GM21786 (cell line): ENCODE results near the gene CHKB.

Experiments used
- ATAC-seq: cut with Tn5 transposase; IDR thresholded peaks from one replicate; pipeline ENCODE4 v1.9.1; 2021; ENCODE audit not compliant: unreplicated experiment

Gene CHKB

DNA sequence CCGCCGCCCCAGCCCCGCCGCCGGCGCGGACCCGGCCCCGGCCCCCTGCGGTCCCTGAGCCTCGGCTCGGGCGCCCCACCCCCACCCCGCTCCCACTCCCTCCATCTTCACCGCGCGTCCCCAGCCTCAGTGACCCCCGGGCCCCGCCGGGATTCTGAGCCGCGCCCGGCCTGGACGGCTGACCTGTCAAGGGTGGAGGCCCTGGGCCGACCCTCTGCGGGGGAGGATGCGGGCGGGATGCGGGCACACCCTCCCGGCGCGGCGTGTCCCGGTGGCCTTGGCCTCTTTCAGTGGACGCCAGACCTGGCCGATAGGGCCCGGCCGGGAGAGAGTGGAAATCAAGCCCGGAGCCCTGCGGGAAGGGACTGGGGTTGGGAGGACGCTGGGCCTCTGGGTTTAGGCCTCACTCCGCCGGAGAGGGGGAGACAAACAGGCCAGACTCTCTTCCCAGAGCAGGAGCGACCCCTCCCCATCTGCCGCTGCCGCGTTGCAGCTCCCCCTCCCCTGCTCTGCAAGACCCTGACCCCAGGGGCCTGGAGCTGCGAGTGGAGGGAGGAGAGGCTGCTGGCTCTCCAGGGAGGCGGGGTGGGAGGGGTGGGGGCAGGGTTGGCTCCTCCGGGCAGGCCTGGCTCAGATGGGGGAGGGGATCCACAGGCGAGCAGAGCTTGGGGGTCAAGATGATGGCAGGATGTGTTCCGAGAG, 18.5 kb upstream of the CHKB start:
- ATAC-seq, result no peak

DNA sequence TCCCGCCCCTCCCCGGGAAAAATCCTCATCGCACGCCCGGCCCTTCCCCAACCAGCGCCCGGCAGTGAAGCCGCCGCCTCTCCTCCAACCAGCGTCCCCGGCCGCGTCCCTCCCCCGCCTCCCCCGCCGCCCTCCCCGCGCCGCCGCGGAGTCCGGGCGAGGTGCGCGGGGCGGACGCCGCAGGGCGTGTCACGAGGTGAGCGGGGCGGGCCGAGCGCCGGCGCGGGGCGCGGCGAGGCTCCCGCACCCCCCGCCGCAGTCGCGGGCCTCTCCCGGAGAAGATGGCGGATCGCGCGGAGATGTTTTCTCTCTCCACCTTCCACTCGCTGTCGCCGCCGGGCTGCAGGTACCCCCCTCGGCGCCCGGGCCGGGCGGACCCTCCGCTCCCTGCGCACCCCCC, 17.9 kb upstream of the CHKB start, which contains the start of gene MAPK8IP2:
Gene MAPK8IP2 (plus strand): TSS at position 256 of the 400 bp plus-strand sequence. CDS start 26 bp downstream, at position 282.
- ATAC-seq, result no peak

DNA sequence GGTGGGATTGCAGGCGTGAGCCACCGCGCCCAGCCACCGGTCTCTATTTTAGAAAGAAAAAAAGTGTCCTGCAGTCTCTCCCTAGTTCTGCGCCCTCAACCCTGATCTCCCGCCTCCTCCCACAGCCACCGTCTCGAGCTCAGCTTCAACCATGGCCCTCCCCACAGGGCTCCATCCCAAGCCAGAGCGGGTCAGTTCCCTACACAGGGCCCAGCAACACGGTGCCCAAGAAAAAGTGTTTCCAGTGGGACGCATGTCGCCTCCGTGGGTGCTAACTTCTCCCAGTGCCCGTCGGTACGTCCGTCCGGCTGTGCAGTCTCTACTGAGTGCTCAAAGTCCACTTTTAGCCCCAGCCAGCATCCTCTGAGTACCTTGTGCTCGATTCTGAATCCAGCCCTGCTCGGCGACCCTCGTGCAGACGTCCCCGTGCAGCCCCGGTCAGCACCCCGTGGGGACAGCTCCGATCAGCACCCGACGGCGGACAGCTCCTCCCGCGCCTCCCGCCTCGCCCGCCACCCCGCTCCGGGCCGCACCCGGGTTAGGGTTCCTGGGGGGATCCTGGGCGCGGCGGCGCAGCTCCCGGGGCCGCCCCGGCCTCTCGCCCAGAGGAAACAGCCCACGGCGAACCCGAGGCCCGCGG, 17.3 kb upstream of the CHKB start:
- no peak for ATAC-seq

DNA sequence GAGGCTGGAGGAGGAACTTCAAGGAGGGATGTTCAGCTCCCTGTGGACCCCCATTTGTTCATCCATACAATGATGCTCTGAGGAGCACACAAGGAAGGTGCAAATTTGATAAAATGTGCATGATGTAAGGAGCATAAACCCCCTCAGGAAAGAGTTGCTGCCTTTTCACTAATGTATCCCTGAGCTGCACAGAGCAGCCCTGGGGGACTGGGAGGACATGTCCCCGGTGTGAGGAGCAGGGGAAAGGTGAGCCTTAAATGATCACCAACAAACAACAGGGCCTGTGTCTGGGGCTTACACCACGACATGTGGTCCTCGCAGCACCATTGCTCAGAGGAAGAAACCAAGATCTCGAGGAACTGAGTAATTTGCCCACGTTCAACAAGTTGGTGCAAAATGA, 14.4 kb upstream of the CHKB start:
- ATAC-seq, result no peak

DNA sequence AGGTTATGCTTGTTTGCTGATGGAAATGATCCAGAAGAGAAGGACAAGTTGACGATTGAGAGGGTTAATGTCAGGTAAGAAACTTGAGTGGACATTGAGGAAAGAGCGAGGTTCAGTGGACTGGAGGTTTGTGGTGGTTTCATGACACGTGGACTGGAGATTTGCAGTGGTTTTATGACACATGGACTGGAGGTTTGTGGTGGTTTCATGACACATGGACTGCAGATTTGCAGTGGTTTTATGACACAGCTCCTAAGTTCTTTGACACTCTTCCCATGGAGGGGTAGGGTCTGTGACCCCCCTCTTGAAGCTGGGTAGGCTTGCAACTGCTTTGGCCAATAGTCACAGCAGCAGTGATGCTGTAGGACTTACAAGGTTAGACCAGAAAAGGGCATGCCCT, 12.5 kb upstream of the CHKB start:
- no peak for ATAC-seq

DNA sequence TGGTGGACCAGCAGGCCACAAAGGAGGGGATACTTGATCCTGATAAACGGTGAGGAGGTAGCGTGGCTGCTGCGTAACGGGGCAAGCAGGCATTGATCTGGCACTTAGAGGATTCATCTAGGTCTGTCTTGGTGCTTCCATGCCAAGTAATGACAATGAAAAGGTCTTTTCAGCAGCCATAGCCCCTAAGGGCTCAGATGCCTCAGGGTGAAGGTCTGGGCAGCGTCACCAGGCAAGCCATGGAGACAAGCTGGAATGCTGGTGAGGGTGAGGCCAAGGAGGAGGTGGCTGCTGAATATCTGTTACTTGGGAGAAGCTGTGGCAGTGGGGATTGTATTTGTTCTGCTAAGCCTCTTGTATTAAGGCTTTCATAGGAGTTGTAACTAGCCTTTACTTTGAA, 4.8 kb upstream of the CHKB start:
- ATAC-seq, result no peak

DNA sequence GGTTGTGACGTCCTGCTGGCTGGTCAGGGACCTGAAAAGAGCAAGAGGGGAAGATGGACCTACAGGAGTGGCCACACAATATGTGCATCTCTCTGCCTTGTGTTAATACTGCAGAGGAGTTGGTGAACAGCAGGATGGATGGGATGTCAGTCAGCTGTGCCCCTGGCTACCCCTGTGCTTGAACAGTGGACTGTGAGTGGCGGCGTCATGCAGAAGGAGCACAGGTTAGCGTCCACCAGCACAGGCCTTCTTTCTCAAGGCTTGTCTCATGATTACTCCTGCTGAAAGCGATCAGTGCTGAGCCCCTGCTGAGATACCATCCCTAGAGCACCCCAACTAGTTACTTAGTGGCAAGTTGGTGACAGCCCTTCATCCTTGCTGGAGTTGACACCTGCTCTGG, 3.8 kb upstream of the CHKB start:
- no peak for ATAC-seq

DNA sequence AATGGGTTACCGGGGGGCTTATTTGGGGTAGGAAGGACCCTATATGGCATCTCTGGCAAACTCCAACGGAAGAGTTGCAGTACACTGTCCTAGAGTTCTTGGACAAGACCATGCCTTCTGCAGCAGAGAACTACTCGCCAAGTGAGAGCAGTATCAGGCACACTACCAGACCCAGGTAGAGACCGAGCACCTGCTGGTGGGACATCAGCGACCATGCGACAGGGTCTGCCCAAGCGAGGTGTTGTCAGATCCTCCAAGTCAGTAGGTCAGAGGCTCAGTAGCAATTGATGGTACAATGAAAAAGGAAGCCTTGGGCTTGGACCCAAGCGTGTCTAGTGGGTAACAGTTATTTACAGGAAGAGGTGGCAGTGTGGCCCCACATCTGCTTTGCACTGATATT, 3.1 kb upstream of the CHKB start:
- no peak for ATAC-seq

DNA sequence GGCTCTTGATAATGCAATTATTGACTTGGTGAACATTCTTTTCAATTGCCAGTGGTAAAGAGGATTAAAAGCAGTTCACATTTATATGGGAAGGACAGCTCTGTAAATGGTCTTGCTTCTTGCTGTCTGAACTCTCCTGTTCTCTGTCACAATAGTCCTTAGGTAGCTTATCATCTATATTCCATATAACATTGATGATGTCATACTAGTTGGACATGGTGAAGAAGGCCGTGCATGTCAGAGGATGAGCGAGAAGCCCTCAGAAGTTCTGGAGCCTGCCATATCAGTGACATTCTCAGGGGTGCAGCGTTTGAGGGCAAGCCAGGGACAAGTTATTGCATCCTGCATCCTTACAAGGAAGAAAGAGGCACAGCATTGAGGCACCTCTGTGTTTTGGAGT, 2.6 kb upstream of the CHKB start:
- no peak for ATAC-seq

DNA sequence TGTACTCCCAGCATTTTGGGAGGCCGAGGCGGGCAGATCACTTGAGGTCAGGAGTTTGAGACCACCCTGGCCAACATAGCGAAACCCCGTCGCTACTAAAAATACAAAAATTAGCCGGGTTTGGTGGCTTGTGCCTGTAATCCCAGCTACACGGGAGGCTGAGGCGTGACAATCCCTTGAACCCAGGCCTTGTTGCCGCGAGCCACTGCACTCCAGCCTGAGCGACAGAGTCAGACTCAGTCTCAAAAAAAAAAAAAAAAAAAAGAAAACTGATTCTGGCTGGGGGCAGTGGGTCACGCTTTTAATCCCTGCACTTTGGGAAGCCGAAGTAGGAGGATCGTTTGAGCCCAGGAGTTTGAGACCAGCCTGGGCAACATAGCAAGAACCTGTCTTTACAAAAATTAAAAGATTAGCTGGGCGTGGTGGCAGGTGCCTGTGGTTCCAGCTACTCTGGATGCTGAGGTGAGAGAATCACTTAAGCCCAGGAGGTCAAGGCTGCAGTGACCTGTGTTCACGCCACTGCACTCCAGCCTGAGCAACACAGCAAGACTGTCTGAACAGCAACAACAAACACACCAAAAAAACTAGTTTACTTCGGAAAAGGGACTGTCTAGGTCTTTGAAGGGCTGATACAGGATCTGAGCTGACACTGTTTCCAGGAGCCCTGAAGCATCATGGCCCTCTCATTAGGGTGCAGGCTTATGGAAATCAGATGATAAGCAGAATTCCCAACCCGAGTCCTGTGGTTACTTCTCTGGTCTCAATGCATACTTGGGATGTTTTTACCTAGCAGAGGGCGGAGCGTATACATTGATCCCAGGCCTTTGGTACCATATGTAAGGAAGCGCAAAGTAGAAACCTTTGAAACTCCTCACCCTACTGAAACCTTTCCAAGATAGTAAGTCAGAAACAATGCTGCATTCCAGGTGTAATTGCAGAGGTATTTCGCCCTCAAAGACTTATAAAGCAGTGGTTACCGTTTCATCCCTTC, 1.8 kb upstream of the CHKB start:
- no peak for ATAC-seq

DNA sequence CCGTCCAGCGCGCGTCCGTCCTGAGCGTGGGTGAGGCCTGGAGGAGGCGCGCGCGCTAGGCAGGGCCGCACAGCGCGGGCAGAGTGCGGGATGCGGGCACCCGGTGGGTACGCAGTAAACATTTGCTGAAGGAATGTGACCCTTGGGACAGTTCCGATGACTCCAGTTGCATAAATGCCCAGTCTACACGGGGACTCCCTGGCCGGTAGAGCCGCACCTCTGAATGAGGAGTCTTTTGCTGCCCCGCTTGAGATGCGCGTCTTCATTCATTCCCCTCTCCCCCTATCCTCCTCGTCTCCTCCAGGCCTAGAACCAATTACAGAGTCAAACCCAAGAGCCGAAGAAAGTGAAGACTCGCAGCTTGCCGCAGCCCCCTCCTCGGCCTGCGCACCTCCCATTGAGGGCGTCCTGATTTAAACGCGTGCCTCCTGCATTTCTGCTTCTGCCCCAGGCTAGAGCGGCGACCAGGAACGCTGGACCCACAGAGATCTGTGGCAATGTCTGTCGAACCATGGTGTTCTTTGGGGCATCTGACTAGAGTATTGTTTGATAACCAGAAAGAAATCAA, 729 bp upstream of the CHKB start:
- ATAC-seq, result peak; percentile 16

DNA sequence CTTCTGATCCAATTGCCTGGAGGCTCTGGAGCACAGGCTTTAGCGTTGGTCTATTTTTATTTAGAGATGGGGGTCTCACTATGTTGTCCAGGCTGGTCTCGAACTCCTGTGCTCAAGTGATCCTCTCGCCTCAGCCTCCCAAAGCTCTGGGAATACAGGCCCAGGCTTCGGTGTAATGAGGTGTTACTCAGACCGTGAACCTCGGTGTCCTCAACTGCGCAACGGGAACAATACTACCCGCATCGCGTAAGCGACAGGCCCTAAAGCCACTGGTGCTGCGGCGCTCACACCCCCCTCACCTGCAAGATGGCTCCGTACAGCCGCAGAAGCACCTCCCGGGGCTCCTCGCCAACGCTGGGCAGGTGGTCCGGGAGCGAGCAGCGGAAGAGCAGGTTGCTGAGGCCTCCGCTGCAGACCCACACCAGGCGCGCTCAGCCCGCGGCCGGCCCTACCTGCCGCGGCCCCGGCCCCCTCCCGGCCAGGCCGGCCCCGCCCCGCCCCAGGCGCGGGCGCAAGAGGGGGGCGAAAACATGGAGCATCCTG, 628 bp downstream of the CHKB start:
- ATAC-seq, result no peak

DNA sequence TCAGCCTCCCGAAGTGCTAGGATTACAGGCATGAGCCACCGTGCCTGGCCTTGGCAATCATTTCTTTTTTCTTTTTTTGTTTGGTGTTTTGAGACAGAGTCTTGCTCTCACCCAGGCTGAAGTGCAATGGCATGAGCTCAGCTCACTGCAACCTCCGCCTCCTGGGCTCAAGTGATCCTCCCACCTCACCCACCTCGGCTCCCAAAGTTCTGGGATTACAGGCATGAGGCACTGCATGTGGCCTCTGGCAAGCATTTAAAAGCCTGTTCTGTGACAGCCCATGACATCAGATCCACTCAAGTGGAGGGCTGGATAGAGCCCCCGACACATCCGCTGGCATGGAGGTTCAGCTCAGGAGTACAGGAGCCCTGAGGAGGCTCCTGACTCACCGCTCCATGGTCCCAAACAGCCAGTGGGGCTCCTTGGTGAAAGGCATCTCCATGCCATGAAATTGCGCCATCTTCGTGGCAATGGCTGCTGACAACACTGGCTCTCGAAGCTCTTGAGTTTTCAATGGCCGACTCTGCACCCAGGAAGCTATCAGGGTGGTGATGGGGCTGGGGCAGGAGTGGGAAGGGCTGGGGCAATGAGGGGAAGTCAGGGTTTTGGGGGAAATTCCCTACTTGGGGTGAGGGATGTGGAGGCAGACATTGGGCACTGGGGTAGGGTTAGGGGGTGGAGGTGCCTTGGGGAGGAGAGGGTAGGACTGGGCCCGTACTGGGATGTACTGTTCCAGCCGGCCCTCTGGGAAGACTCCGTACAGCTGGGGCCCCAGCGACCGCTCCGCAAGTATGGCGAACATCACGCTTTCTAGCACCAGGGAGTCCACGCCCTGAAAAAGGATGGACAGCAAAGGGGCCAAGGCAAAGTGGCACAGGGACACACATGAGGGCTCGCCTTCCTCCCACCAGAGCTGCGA, 1.4 kb downstream of the CHKB start:
- no peak for ATAC-seq

DNA sequence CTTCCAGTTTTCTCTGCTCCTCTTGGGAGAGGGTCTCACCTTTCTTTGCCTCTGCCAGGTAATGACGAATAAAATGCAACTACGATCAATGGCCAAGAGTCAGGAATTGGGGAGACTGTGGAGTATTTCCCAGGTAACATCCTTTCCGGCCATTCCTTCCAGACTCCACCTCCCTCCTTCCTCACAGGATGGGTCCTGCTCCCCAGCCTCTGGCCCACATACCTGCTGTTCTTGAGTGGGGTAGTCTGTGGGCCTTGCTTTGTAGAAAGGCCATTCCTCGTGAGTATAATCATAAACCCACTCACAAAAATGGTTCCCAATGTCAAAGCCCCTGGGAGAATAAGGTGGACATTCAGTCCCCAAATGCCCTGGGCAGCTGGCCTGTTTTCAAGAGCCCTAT, 2.9 kb downstream of the CHKB start:
- no peak for ATAC-seq

DNA sequence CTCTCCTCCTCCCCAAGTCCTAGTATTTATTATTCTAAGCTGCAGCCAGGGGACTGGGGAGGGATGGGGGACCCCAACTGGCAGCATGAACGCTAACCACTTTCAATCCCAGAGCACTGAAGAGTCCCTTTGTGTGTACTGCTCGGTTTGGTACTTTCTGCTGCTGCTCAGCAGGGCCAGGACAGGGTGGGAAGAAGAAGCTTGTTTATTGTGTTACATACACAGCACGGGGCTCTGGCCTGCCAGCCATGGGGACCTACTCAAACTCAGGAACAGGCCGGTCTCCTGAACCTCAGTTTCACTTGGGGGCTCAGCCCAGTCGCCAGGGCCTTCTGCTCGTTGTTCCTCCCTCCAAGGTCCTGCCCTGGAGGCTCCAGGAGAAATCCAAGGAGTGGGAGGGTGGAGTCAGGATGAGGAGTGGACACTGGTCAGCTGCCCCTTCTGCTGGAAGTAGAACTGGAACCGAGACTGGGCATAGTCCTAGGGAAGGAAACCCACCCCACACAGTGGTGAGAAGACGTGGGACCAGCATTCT, 3.8 kb downstream of the CHKB start:
- ATAC-seq, result no peak

DNA sequence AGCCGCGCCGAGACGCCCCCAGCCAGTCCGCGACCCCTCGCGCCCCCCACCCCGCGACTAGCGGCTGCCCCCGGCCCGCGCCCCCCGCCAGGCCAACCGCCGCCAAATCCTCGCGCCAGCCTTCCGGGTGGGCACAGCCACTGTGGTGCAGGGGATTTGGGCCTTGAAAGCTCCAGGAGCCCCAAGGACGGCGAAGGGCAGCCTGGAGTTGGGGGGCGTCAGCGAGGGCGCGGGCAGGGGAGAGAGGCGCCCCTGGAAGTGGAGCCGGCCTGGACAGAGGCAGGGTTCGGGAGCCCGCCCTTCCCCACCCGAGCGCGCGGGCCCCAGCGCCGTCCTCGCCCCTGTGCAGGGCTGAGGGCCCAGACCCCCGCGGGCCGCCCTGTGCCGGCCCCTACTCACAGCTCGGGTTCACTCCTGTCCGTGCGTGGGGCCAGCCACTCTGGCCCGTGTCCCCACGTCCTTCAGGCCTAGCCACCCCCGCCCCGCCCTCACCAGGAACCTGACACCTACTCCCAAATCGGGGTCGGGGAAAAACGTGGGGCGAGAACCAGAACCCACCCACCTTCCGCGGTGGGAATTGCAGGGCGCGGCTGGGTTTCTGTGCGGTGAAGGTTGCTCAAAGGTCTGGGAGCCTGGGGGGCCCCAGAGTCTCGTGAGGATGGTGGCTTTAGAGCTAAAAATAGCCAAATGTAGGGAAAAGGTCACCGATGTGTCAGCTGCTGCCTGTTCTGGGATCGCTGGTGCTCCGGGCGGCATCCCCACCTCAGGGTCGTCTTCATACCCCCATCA, 4.5 kb downstream of the CHKB start, which contains the start of gene CPT1B:
Gene CPT1B (minus strand): TSS at position 441 of the 789 bp plus-strand sequence. CDS start 512 bp downstream, outside the sequence.
- no peak for ATAC-seq

DNA sequence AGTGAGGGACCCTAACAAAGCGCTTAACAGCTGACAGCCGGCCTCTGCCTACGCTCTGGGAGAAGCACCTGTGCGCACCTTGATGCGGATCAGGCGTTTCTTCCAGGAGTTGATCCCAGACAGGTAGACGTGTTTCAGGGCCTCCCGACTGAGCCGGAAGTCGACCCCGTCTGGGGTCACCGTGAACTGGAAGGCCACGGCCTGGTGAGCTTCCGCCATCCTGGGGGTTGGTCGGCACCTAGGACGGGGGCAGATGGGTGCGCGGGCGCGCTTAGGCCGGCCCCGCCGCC, 5.0 kb downstream of the CHKB start:
- no peak for ATAC-seq

DNA sequence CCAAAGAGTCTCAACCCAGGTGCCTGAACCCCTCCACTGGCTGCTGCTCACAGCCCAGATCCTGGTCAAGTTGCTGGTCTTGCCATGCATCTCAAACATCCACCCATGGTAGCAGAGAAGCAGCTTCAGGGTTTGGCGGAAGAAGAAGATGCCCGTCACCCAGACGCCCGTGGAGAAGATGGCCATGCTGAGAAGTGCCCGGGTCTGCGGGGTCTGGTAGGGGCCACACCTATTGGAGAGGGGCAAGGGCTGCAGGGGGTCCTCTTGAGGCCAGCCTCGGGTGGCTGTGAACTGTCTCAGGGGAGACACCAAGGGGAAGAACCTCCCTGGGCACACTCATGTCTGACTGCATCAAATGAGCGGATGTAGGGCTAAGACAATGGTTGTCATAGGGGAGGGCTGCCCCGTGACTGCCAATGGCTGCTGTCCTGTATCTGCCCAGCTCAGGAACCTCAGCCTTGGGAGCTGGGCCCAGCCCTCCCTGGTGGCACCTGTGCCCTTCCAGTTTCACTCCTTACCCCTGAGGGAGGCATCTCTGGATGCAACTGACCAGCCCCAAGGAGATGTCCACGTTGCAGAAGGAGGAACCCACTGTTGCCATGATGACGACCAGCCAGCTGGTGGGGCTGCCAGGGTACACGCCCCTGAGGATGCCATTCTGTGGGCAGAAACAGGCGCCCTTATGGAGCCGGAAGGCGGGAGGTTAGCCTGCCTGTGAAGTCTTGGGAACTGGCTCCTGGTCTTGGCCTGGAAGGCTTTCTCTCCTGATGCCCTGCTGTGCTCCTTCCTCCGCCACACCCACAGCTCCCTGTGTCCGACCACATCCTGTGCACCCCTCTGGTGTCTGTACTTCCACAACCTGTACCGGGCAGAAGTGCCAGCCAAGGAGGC, 5.6 kb downstream of the CHKB start:
- ATAC-seq, result no peak
